GM12878 (cell line): ENCODE data around the gene RGS6. TPM values are rescaled to one million over a fixed set of nuclear protein-coding genes. Genes with fewer than 3 reads are reported as not detected.
A peak's percentile ranks its signal among the peaks of the same experiment; 100 is the strongest.

ENCODE experiments used
- ATAC-seq: fragments of 200-7000 bp; cut with Tn5 transposase; 3 replicates; pipeline ENCODE4 v1.9.1; 2020; ENCODE audit warnings: mild to moderate bottlenecking, moderate library complexity
- BruUV-seq: library from RNA; stranded (reverse); fragments of 400-500 nt; replicated peaks from 2 replicates; lab custom pipeline; 2021; lab: Mats Ljungman, UMichigan
- CTCF ChIA-PET: fragments of 300-600 bp; sonication (Branson Sonifier 250); formaldehyde crosslinking; extraction: SDS; loops from one replicate; lab custom pipeline; 2021; ENCODE audit warnings: inconsistent platforms; lab: Yijun Ruan, JAX
- POLR2A ChIA-PET: fragments of 350-600 bp; formaldehyde crosslinking; extraction: SDS; loops from one replicate; lab custom pipeline; 2021; ENCODE audit warnings: inconsistent platforms; lab: Charles Lee
- RAD21 ChIA-PET: fragments of 300-600 bp; sonication (Branson Sonifier 250); formaldehyde crosslinking; loops from one replicate; lab custom pipeline; 2023; ENCODE audit warnings: antibody characterized with exemption; ENCODE audit not compliant: unreplicated experiment; lab: Charles Lee
- SMC1A ChIA-PET: fragments of 300-600 bp; sonication (Branson Sonifier 250); formaldehyde crosslinking; loops from one replicate; lab custom pipeline; 2023; ENCODE audit not compliant: unreplicated experiment, uncharacterized antibody; lab: Charles Lee
- DNase-seq: peaks from one replicate; pipeline ENCODE4 v3.0.0-alpha.2; 2011; ENCODE audit warnings: low read depth, low spot score
- FAIRE-seq: peaks from 3 replicates; lab custom pipeline; 2011; peaks lifted over from hg19 to GRCh38; lab: Jason Lieb, UNC
- H2AFZ ChIP-seq: 2 replicates; pipeline ENCODE4 v1.6.0; 2011; ENCODE audit warnings: low read depth, low read length, control low read depth; ENCODE audit not compliant: control insufficient read depth
- H3K27ac ChIP-seq: 2 replicates; pipeline ENCODE4 v1.5.1; 2011; ENCODE audit warnings: control low read depth; ENCODE audit not compliant: control insufficient read depth, insufficient read depth
- H3K27me3 ChIP-seq, 2 experiments: replicated peaks in 1 of 2; 2 replicates each; pipeline versions ENCODE4 v1.6.0 to v1.6.1; 2011; ENCODE audit warnings: low read length in 1 of 2; ENCODE audit not compliant: control insufficient read depth in 2 of 2, insufficient read depth in 2 of 2
- H3K36me3 ChIP-seq, 2 experiments: 2 replicates each; pipeline ENCODE4 v1.5.1; 2011; ENCODE audit warnings: low read length in 1 of 2; ENCODE audit not compliant: control insufficient read depth in 2 of 2, insufficient read depth in 2 of 2
- H3K4me1 ChIP-seq: 2 replicates; pipeline ENCODE4 v1.6.1; 2011; ENCODE audit warnings: mild to moderate bottlenecking, low read length, moderate library complexity, mixed read lengths; ENCODE audit not compliant: control insufficient read depth, insufficient read depth
- H3K4me2 ChIP-seq: 2 replicates; pipeline ENCODE4 v1.6.0; 2011; ENCODE audit warnings: control low read depth; ENCODE audit not compliant: control insufficient read depth, insufficient read depth
- H3K4me3 ChIP-seq: fragments of 200-600 bp; sonication (generic); 2 replicates; pipeline ENCODE4 v1.5.1; 2016
- H3K79me2 ChIP-seq: 2 replicates; pipeline ENCODE4 v1.6.0; 2011; ENCODE audit warnings: low read length; ENCODE audit not compliant: control insufficient read depth, insufficient read depth
- H3K9ac ChIP-seq: 2 replicates; pipeline ENCODE4 v1.8.0; 2011; ENCODE audit warnings: low read length, control low read depth, mixed read lengths; ENCODE audit not compliant: control insufficient read depth, insufficient read depth
- H3K9me3 ChIP-seq: replicated peaks from 3 replicates; pipeline ENCODE4 v1.5.1; 2011; ENCODE audit warnings: mild to moderate bottlenecking, low read length; ENCODE audit not compliant: control insufficient read depth, insufficient read depth
- H4K20me1 ChIP-seq: 2 replicates; pipeline ENCODE4 v1.6.0; 2011; ENCODE audit not compliant: control insufficient read depth, insufficient read depth
- BMI1 ChIP-seq: fragments of 450-650 bp; IDR thresholded peaks from 2 replicates; pipeline ENCODE4 v1.6.1; 2016; ENCODE audit warnings: mild to moderate bottlenecking, moderate library complexity, borderline replicate concordance
- FOXK2 ChIP-seq: fragments of 450-650 bp; IDR thresholded peaks from 2 replicates; pipeline ENCODE4 v1.6.1; 2017; ENCODE audit warnings: mild to moderate bottlenecking, moderate library complexity
- IKZF2 ChIP-seq, 2 experiments: fragments of 450-650 bp; IDR thresholded peaks; 2 replicates each; pipeline ENCODE4 v1.6.1; 2017; ENCODE audit warnings: mild to moderate bottlenecking in 2 of 2, moderate library complexity in 2 of 2
- ZNF24 ChIP-seq: fragments of 450-650 bp; IDR thresholded peaks from 2 replicates; pipeline ENCODE4 v1.6.1; 2017; ENCODE audit warnings: antibody characterized with exemption, mild to moderate bottlenecking
- ZNF384 ChIP-seq: IDR thresholded peaks from 2 replicates; pipeline ENCODE4 v1.6.1; 2012; ENCODE audit warnings: low read depth, mild to moderate bottlenecking, low read length, improper control_type of control experiment, borderline replicate concordance
- WGBS: methylation state at CpG from one replicate; pipeline ENCODE4 v1.1.6; 2016; ENCODE audit warnings: low lambda C conversion rate; ENCODE audit not compliant: insufficient replicate concordance, insufficient coverage; ENCODE audit errors: missing lambda C conversion rate; 5-methylcytosine and 5-hydroxymethylcytosine counted together
- in situ Hi-C: fragments of 300-500 bp; cut with MboI; formaldehyde crosslinking; loops from 9 replicates; pipeline ENCODE4 v1.14.3; 2018; ENCODE audit warnings: mixed read lengths
- intact Hi-C: fragments of 100-400 bp; cut with micrococcal nuclease; formaldehyde crosslinking; loops from one replicate; pipeline ENCODE4 v1.14.2; 2022; ENCODE audit not compliant: unreplicated experiment
- polyA plus RNA-seq, 11 experiments: library from polyadenylated mRNA; depleted of rRNA in 4 of 11; unstranded in 6 of 11; stranded (reverse) in 5 of 11; fragments of >200 nt; fragmentation: Nextera tagmentation in 4 of 11; fragmentation: Illumina TruSeq in 1 of 11; extraction: Ambion mirVana in 4 of 11; extraction: Trizol in 1 of 11; gene quantifications; 1 replicate in 1 of 11; 2 replicates in 10 of 11; pipeline versions ENCODE4 v1.2.1 to v1.2.3, GENCODE V29; 2011 to 2016; ENCODE audit warnings: inconsistent platforms in 2 of 11, missing spikeins in 2 of 11, low read depth in 1 of 11
- total RNA-seq, 4 experiments: library from RNA; depleted of rRNA in 3 of 4; stranded (reverse); fragments of >200 nt in 3 of 4; fragmentation: Illumina TruSeq in 1 of 4; extraction: Trizol in 1 of 4; gene quantifications; 2 replicates each; pipeline versions ENCODE4 v1.2.1 to v1.2.3, GENCODE V29; 2013 to 2021
- TF ChIP-seq, protein P1 (sequence below): fragments of 450-650 bp; IDR thresholded peaks from 2 replicates; pipeline ENCODE4 v1.6.1; 2016; ENCODE audit warnings: mild to moderate bottlenecking
- TF ChIP-seq, protein P2 (sequence below): IDR thresholded peaks from 2 replicates; pipeline ENCODE4 v1.6.1; 2011; ENCODE audit warnings: borderline replicate concordance, low read depth, mild to moderate bottlenecking, moderate library complexity, low read length; ENCODE audit not compliant: insufficient read depth, poor library complexity, severe bottlenecking
- TF ChIP-seq, protein P3 (sequence below): fragments of 450-650 bp; IDR thresholded peaks from 2 replicates; pipeline ENCODE4 v1.6.1; 2016; ENCODE audit warnings: mild to moderate bottlenecking

RGS6 gene
- total and polyA plus RNA-seq, 10 of the 15 experiments (the other 5 are each of a cell fraction or from before 2014, with no cell fraction given) = 3.9 to 18.1 (median 12.4) TPM

DNA sequence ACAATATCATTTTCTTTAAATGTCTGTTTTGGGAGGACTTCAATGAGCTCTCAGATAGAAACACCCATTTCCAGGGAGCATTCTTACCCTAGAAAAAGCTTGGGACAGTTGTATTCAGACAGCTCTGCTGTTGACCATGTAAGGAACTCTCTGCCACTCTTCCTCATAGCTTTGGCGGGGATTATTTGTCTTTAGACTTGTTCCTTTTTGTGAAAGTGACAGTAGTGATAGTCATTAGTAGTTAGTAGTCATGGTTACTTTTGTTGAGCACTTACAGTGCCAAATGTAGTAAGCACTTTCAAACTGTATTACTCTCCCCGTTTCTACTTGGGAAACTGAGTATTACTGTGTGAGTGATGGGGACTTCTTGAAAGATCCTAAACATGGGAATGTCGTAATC lies 167.3 kb downstream of the RGS6 start:
- ChIA-PET RAD21 (interaction anchor here (0.9 to 1.7 kb wide), 6 partner anchors 25 to 198 kb away, joined by 3 to 5 read pairs (median 4); partner anchors contain the start of gene RGS6), POLR2A (no interaction called here), CTCF (interaction anchor here (1.0 to 1.2 kb wide), 2 partner anchors 56 to 193 kb away, joined by 3 read pairs; no protein-coding TSS in a partner anchor), SMC1A (interaction anchor here (0.8 to 2.0 kb wide), 9 partner anchors 24 to 321 kb away, joined by 3 to 4 read pairs (median 4); no protein-coding TSS in a partner anchor)
- Histone ChIP-seq H3K79me2 (no peaks in the 10 kb centered on the region), H3K36me3 (no peaks in the 10 kb centered on the region), H3K9ac (no peak overlapping the region), H4K20me1 (no peaks in the 10 kb centered on the region), H3K4me2 (no peak overlapping the region), H3K4me1 (no peaks in the 10 kb centered on the region), H2AFZ (no peak overlapping the region), H3K4me3 (no peak overlapping the region), H3K27ac (no peak overlapping the region), H3K9me3 (no peaks in the 10 kb centered on the region; the same call in 2 of the 3 replicates), H3K27me3 (no peaks in the 10 kb centered on the region)
- ATAC-seq (peak; percentile 42), FAIRE-seq (peak; percentile 7), DNase-seq (no peak)
- 11% methylated on average over 3 of the region's 3 CpGs for WGBS
- TF ChIP-seq, protein P1, sequence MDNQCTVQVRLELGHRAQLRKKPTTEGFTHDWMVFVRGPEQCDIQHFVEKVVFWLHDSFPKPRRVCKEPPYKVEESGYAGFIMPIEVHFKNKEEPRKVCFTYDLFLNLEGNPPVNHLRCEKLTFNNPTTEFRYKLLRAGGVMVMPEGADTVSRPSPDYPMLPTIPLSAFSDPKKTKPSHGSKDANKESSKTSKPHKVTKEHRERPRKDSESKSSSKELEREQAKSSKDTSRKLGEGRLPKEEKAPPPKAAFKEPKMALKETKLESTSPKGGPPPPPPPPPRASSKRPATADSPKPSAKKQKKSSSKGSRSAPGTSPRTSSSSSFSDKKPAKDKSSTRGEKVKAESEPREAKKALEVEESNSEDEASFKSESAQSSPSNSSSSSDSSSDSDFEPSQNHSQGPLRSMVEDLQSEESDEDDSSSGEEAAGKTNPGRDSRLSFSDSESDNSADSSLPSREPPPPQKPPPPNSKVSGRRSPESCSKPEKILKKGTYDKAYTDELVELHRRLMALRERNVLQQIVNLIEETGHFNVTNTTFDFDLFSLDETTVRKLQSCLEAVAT = no peak
- TF ChIP-seq FOXK2 = no peak
- TF ChIP-seq, protein P2, sequence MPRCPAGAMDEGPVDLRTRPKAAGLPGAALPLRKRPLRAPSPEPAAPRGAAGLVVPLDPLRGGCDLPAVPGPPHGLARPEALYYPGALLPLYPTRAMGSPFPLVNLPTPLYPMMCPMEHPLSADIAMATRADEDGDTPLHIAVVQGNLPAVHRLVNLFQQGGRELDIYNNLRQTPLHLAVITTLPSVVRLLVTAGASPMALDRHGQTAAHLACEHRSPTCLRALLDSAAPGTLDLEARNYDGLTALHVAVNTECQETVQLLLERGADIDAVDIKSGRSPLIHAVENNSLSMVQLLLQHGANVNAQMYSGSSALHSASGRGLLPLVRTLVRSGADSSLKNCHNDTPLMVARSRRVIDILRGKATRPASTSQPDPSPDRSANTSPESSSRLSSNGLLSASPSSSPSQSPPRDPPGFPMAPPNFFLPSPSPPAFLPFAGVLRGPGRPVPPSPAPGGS = peak; percentile 8
- TF ChIP-seq, protein P3, sequence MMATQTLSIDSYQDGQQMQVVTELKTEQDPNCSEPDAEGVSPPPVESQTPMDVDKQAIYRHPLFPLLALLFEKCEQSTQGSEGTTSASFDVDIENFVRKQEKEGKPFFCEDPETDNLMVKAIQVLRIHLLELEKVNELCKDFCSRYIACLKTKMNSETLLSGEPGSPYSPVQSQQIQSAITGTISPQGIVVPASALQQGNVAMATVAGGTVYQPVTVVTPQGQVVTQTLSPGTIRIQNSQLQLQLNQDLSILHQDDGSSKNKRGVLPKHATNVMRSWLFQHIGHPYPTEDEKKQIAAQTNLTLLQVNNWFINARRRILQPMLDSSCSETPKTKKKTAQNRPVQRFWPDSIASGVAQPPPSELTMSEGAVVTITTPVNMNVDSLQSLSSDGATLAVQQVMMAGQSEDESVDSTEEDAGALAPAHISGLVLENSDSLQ = peak; percentile 47; the same call in 1 of the 2 replicates
- TF ChIP-seq IKZF2 (IDR thresholded peaks at IDR 0.05) = peak in 1 of 2 experiments; percentile 15; a peak in 1 of 4 replicates
- TF ChIP-seq ZNF24 = no peak
- TF ChIP-seq ZNF384 = no peak
- TF ChIP-seq BMI1 = peak; percentile 84
- no TSS peak for BruUV-seq
- intact Hi-C loops = loop anchor here (5.0 kb wide), 1 partner anchor 72 kb away; no protein-coding TSS in a partner anchor
- in situ Hi-C loops = no loop called here
